Parathyroid adenoma (tissue), 2 donors: ENCODE measurements around the gene TJAP1.
A peak's percentile ranks its signal among the peaks of the same experiment; 100 is the strongest.

Experiments
- H2AFZ ChIP-seq: fragments of 300-600 bp; sonication (generic); one replicate; pipeline ENCODE4 v1.7.0; 2017; ENCODE audit warnings: antibody characterized with exemption, mild to moderate bottlenecking
- H3K27ac ChIP-seq: fragments of 300-600 bp; sonication (generic); one replicate; pipeline ENCODE4 v1.7.0; 2017
- H3K27me3 ChIP-seq: fragments of 300-600 bp; sonication (generic); one replicate; pipeline ENCODE4 v1.7.0; 2017; ENCODE audit warnings: low read length; ENCODE audit not compliant: control insufficient read depth, insufficient read depth
- H3K36me3 ChIP-seq: fragments of 300-600 bp; sonication (generic); one replicate; pipeline ENCODE4 v1.7.0; 2017; ENCODE audit warnings: low read length; ENCODE audit not compliant: control insufficient read depth, insufficient read depth
- H3K4me1 ChIP-seq: fragments of 300-600 bp; sonication (generic); one replicate; pipeline ENCODE4 v1.7.0; 2017; ENCODE audit warnings: control low read depth
- H3K4me2 ChIP-seq: fragments of 300-600 bp; sonication (generic); one replicate; pipeline ENCODE4 v1.7.0; 2017; ENCODE audit warnings: low read length
- H3K4me3 ChIP-seq: fragments of 300-600 bp; sonication (generic); one replicate; pipeline ENCODE4 v1.7.0; 2017; ENCODE audit warnings: low read depth, low read length
- H3K79me2 ChIP-seq: fragments of 300-600 bp; sonication (generic); one replicate; pipeline ENCODE4 v1.7.0; 2017; ENCODE audit warnings: control low read depth
- H3K9ac ChIP-seq: fragments of 300-600 bp; sonication (generic); one replicate; pipeline ENCODE4 v1.7.0; 2017; ENCODE audit warnings: mild to moderate bottlenecking
- H3K9me3 ChIP-seq: fragments of 300-600 bp; sonication (generic); one replicate; pipeline ENCODE4 v1.7.0; 2017; ENCODE audit warnings: low read length; ENCODE audit not compliant: control insufficient read depth
- CTCF ChIP-seq: fragments of 300-600 bp; sonication (generic); IDR thresholded peaks from one replicate; pipeline ENCODE4 v1.7.0; 2017; ENCODE audit warnings: antibody characterized with exemption, mild to moderate bottlenecking
- donor health status: primary hyperparathyroidism.

The TJAP1 gene

GRCh38 chr6:43508481-43509141 lies 31.2 kb downstream of the TJAP1 start:
- Histone ChIP-seq H3K27ac (no peak overlapping the region), H3K4me1 (peaks cover 10% of the 10 kb centered on the region), H3K9me3 (no peaks in the 10 kb centered on the region), H2AFZ (no peak overlapping the region), H3K9ac (no peak overlapping the region), H3K4me3 (peak overlapping the region; percentile 51), H3K27me3 (no peaks in the 10 kb centered on the region), H3K36me3 (no peaks in the 10 kb centered on the region), H3K4me2 (no peak overlapping the region), H3K79me2 (no peaks in the 10 kb centered on the region)
- TF ChIP-seq CTCF = no peak

GRCh38 chr6:43509142-43509983 lies 32.0 kb downstream of the TJAP1 start:
- H3K4me2 ChIP-seq = peak overlapping the region; percentile 86

GRCh38 chr6:43509984-43510826 lies 32.8 kb downstream of the TJAP1 start, which contains the start of gene LRRC73:
LRRC73 (minus strand) TSS chr6:43510346; CDS start chr6:43509785, 561 bp downstream.
- Histone ChIP-seq H3K4me2 (peak within 1 kb of the TSS; percentile 86), H3K27ac (peak within 1 kb of the TSS; percentile 58), H3K4me3 (peak within 1 kb of the TSS; percentile 65), H3K4me1 (peaks cover 10% of the 10 kb centered on the region), H3K9ac (no peak within 1 kb of the TSS), H2AFZ (peak within 1 kb of the TSS; percentile 88), H3K27me3 (no peaks in the 10 kb centered on the region), H3K9me3 (no peaks in the 10 kb centered on the region), H3K79me2 (peaks cover 2% of the 10 kb centered on the region), H3K36me3 (no peaks in the 10 kb centered on the region)
- no peak for TF ChIP-seq CTCF

More at GRCh38 chr6:43509142-43509983, 32.0 kb downstream of the TJAP1 start:
- H3K27me3 ChIP-seq = no peaks in the 10 kb centered on the region
- H2AFZ ChIP-seq = peak overlapping the region; percentile 88
- H3K36me3 ChIP-seq = no peaks in the 10 kb centered on the region
- peaks cover 10% of the 10 kb centered on the region for H3K4me1 ChIP-seq
- H3K79me2 ChIP-seq = no peaks in the 10 kb centered on the region
- H3K27ac ChIP-seq = no peak overlapping the region
- peak overlapping the region; percentile 65 for H3K4me3 ChIP-seq
- H3K9ac ChIP-seq = no peak overlapping the region
- H3K9me3 ChIP-seq = no peaks in the 10 kb centered on the region
- TF ChIP-seq CTCF = no peak

- H3K4me3 ChIP-seq = no peak overlapping the region
- H3K27ac ChIP-seq = peak overlapping the region; percentile 58
- H3K9ac ChIP-seq = no peak overlapping the region
- H3K4me2 ChIP-seq = no peak overlapping the region
- H3K27me3 ChIP-seq = no peaks in the 10 kb centered on the region
- H2AFZ ChIP-seq = peak overlapping the region; percentile 88
- H3K79me2 ChIP-seq = peaks cover 8% of the 10 kb centered on the region
- no peak for TF ChIP-seq CTCF
- no peaks in the 10 kb centered on the region for H3K36me3 ChIP-seq
- no peaks in the 10 kb centered on the region for H3K9me3 ChIP-seq
- H3K4me1 ChIP-seq = peaks cover 13% of the 10 kb centered on the region
Measured at GRCh38 chr6:43510827-43511163, 33.4 kb downstream of the TJAP1 start.
